ENCODE data around the gene DDX47.

Gene DDX47
- 32.2 to 39.0 reads per million in 2 donors for total RNA-seq

DNA sequence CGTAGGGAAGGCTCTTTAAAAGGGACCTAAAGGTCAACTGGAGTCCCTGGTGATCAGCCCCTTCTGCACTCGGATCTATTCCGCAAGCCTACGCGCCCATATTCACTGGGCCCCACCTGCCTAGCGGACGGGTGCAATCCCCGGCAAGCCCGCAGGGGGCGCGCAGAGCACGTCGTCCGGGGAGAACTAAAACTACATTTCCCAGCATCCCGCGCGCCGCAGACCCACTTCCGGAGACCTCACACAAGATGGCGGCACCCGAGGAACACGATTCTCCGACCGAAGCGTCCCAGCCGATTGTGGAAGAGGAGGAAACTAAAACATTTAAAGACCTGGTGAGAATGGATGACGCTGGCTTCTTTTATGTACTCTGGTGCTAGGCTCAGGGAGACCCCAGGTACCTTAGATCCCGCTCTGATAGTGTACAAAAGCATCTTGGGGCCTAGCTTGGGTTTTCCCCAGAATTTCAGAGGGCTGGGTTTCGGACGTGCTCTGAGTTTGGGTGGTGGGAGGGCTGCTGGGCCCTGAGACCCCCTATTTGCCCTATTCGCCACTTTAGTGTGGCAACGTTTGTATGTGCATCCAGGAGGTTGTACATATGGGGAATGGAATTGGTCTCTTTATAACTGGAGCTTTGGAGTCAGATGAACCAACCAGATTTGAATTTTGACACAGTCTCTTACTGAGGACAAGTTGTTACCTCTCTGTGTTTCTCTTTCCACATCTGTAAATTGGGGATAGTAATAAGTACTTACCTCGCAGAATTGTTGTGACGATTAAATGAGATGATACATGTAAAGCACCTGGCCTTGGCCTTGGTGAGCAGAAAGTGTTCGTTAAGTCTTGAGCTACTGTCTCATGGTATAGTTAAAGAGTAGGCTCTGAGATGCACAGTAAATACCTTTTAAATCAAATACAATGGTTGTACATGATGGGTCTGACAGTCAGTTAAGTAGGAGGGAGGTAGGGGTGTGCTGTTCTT, at the start of gene DDX47:
Gene DDX47 (plus strand): TSS at position 227 of the 982 bp plus-strand sequence. CDS start 22 bp downstream, at position 249.
- peak; percentile 90 to 98 (median 94) for DNase-seq

DNA sequence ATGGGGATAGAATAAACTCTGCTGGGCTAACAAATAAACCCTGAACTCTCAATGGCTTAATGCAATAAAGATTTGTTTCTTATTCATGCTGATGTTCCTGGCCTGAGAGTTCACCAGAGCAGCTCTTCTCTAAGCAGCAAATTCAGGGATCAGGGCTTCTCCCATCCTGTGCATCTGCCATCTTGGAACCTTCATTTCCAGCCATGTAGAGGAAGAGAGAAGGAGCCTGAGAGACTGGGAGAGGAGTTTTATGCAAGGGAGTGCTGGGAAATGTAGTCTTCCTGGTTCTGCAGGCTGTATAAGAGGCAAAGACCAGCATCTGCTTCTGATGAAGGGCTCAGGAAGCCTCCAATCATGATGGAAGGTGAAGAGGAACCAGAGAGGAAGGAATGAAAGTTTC, 48.3 kb upstream of the DDX47 start:
- no peak for DNase-seq

DNA sequence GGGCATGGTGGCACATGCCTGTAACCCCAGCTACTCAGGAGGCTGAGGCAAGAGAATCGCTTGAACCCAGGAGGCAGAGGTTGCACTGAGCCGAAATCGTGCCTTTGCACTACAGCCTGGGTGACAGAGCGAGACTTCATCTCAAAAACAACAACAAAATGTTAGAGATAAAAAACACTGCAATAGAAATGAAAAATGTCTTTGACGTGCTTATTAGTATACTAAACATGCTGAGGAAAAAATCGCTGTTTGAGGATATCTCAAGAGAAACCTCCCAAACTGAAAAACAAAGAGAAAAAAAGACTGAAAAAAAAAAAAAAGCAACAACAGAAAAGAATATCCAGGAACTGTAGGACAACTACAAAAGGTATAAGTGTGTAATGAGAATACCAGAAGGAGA, 42.9 kb upstream of the DDX47 start:
- no peak for DNase-seq

DNA sequence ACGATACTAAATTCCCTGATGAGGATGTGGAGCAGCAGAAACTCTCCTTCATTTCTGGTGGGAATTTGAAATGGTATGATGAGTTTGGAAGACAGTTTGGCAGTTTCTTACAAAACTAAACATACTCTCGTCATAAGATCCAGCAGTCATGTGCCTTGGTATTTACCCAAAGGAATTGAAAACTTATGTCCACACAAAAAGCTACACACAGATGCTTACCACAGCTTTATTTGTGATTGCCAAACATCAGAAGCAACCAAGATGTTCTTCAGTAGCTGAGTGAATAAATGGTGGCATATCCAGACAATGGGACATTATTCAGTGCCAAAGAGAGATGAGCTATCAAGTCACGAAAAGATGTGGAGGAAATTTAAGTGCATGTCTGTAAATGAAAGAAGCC, 38.4 kb upstream of the DDX47 start:
- DNase-seq = no peak

DNA sequence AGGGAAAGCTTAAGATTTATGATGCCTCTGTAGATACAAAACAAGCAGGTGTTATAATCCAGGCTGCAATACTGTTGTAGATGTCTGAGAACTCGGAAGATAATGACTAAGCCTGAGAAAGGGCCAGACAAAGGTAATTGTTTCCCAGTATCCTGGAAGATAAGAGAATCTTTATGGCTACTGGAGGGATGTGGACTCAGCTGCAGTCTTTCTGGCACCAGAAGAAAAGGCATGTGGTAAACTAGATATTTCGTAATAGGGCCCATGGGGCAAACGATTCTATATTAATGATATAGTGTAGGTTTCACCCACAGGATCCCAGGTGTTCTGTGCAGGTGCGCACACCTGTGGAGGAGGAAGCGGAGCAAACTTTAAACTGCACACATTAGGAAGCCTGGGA, 36.9 kb upstream of the DDX47 start:
- no peak for DNase-seq

DNA sequence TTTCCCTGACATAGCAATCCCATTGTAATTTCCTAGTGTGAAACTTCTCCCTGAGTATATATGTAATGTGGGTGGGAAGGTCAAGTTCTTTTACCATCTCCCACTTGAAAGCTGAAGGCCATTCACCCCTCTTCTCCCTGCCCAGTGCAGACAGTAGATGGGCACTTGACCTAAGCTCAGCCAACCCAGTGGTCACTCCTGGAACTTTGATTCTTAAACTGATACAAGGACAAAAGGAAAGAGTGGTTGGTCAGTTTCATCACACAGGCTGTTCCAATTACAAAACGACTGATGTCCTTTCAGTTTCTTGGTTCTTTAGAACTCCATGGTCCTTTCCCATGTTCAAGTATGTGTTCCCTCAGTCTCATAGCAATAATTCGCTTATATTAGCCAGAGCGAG, 36.1 kb upstream of the DDX47 start:
- DNase-seq = no peak

DNA sequence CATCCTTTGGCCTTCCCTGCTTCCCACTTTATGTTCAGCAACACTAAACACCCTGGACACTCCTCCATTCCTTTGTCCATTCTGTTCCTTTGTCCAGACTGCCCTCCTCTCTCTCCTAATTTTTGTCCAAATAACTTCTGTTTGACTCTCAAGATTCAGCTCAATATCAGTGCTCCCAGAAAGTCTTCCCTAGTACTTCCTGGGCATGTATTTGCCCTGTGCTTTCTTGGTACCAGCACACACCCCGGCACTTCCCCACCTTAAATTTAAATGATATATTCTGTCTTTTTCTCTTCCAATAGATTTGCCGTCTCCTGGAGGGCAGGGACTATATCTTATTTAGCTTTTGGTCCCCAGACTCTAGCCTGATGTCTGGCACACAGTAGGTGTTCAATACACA, 34.1 kb upstream of the DDX47 start:
- DNase-seq = no peak

DNA sequence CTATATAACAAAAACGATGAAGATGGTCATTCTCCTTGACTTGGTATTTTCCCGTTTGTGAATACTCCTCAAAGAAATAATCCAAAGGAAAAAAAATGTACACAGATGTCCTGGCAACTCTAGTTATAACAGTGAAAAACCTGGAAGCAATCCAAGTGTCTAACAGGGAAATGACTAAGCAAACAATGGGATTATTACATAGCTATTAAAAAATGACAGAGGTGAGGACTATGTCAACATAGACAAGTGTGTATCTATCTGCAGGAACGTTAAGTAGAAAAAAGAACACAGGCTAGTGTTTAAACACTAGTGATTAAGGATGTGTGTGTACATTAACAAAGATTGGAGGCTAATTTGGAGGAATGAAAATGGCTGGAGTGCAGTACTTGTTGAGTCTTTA, 33.6 kb upstream of the DDX47 start:
- DNase-seq = no peak

DNA sequence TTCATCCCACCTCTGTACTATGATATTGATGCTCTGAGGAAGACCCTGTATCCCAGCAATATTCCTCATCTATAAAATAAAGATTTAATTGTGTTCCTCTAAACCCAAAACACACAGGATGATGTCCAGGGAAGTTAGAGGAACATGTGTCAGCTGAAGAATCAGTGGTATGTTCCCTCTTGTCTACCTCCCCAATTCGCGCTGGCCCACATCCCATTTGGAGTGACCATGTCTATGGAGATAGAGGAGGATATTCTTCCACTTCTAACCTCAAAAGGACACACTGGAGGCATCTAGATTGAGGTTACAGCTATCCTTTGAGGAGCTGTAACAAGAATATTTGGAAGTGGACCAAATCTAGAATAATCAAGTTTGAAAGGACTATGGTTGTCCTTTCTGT, 29.0 kb upstream of the DDX47 start:
- DNase-seq = no peak

DNA sequence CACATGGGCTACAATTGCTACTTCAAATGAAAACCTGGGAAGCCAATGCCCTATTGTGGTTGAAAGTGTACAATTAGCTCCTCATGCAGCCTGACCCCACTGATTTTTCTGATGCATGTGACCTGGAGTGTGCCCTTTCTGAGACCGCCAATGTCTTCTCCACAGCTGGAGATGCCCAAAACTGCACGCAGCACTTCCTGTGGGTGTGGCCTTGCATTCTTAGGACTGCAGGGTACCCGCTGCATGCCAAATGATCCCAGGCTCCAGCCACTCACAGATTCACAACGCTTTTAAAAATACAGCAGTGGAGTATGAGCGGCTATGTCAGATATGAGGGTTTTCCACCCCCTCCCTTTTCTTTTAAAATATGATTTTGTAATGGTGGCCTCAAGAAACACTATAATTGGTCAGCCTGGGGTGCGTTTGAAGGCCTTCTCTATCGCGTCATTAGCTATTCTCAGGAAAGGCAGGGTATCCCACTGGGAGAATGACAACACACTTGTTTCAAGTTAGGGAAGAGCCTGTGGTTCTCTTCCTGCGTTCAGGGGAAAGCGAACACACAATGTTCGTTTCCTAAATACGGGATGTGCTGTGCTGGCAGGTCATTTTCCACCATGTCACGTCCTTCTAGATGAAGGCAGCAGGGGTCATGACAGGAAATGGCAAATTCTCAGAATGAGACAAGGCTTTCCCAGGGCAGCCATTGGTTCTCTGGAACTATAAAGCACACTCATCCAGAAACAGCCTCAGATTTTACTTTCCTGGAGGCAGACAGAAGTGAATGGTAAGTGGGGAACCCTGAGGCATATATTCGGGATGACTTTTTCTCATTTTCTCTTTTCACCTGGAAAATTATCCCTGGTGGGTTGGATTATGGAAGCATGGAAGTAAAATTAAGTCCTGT, 28.0 kb upstream of the DDX47 start, which contains the start of gene APOLD1:
Gene APOLD1 (plus strand): TSS at position 749 of the 904 bp plus-strand sequence. CDS start 33 bp downstream, at position 782.
- DNase-seq = no peak

DNA sequence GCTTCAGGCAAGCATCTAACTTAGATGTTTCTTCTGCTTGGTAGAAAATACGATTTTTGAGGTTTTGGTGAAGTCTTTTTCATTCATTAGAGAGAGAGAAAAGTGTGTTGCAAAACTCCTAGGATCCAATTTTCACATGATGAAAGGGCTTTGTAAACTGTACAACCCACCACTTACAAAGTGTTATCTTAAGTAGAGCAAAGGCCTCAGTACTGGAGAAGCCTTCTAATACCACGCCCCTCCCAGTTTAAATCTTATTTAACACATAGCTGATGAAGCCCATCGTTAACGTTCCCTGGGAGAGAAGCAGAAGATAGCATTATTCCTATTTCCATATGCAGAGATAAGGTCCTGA, 26.8 kb upstream of the DDX47 start:
- DNase-seq = no peak

DNA sequence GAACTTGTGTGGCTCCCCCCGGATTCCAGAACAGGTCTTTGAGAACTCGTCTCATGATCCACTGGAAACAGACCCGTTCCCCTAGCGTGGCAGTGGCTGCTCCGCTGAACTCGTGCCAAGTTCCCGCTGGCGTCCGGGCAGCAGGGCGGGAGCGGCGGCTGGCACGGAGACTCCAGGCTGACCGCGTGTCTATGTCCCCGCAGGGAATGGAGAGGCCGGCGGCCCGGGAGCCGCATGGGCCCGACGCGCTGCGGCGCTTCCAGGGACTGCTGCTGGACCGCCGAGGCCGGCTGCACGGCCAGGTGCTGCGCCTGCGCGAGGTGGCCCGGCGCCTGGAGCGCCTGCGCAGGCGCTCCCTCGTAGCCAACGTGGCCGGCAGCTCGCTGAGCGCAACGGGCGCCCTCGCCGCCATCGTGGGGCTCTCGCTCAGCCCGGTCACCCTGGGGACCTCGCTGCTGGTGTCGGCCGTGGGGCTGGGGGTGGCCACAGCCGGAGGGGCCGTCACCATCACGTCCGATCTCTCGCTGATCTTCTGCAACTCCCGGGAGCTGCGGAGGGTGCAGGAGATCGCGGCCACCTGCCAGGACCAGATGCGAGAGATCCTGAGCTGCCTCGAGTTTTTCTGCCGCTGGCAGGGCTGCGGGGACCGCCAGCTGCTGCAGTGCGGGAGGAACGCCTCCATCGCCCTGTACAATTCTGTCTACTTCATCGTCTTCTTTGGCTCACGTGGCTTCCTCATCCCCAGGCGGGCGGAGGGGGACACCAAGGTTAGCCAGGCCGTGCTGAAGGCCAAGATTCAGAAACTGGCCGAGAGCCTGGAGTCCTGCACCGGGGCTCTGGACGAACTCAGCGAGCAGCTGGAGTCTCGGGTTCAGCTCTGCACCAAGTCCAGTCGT, 26.2 kb upstream of the DDX47 start:
- peak; percentile 58 to 81 (median 63) for DNase-seq

DNA sequence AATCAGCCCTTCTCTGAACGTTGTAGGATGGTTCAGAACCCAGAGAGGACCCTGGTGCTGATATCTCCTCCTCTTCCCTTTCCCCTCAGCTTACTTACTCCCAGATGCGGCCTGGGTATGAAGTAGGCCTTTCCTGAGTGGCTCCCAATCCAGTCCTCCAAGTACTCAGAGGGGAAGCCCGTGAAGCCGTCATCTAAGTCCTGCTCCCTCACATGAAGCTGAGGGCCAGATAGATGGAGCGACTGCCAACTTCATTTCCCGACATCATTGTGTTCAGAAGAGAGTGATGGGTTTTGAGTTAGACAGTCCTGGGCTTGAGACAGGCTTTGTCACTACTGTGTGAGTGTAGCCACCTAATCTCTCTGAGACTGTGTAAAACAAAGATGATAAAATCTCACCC, 25.0 kb upstream of the DDX47 start:
- peak in 1 of 5 experiments; percentile 29 for DNase-seq

DNA sequence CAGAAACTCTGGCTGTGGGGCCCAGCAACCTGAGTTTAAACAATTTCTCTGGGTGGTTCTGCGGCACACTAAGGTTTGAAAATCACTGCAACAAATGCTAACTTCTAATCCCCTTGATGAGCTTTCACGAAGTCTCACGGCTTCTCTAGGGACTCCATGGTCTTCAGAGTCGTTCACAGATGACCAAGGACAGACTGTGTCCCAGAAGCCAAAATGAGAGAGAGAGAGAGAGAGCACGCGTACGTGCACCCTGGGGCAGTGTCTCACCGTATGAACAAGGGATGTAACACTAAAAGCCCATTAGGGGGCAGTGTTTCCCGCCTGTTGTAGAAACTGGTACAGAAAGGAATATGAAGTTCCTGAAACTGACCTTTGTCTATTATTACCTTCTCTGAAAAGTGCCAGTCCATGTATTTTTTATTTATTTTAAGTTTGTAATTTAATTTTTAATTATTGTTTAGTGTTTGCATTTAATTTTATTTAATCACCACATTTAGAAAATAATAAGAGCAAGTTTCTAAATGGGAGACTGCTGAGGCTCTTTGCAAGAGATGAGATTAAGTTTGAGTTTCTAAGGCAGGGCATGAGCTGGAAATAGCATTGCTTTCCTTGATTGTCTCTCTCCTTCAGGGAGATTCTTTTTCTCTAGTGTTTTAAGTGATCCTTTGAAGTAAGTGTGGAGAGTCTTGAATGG, 24.3 kb upstream of the DDX47 start:
- DNase-seq = peak in 4 of 5 experiments; percentile 21 to 77 (median 44)

DNA sequence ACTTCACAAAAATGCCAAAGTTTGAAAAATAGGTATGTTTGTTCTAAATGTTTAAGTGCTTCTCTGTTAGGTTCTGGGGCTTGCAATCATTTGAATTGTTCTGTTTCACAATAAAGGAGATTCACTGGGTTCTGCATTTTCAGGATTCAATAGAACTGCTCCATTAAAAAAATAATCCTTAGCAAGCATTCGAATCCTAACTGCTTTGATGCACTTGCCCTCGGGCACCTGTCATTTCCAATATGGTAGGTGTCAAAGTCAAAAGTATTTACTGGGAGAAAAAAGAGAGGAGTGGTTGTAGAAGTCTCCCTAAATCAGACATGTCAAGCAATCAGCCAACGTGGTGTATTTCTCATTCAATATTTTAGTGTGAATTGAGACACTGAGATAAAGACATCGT, 22.2 kb upstream of the DDX47 start:
- DNase-seq = no peak

DNA sequence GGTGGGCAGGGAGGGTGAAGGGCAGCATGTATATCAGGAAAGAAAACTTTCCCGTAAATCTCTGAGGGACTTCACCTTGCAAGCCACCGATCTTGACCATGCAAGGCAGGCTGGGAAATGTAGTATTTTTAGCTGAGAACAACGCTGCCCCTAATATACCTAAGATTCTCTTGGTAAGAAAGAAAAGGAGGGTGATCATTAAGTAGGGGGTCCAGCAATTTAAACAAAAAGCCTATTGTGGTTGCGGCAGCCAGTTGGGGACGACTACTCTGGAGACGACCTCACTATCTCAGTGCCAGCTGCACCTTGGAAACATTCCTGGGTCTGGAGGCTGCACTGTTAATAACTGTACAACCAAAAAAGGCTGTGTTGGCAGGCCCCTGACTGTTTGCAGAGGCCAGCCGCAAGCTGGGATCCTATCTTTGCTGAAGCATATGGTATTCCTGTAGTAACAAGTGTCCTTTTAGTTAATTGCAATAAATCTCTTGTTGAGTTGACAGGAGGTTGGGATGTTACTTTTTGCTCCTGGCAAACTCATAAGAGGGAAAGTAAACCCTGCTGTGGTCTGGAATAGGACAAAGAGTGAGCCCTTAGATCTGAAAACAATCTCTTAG, 21.3 kb upstream of the DDX47 start:
- DNase-seq = no peak

DNA sequence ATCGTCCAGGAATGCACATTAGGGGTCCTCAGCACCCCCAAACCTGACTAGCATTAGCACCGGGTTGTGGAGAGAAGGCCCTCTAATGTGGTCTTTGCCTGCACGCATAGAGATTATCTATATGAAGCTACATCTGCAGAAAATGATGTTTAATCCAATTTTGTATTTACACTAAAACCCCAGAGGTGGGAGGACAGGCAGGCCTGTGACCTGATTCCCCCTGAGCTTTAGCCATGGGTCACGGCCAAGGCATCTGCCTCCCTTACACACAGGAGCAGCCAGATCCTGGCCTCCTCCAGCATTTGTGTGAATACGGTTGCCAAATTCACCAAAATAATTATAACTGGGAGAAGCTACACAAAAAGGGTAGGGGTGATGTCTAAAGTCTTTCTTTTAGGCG, 20.7 kb upstream of the DDX47 start:
- DNase-seq = no peak

DNA sequence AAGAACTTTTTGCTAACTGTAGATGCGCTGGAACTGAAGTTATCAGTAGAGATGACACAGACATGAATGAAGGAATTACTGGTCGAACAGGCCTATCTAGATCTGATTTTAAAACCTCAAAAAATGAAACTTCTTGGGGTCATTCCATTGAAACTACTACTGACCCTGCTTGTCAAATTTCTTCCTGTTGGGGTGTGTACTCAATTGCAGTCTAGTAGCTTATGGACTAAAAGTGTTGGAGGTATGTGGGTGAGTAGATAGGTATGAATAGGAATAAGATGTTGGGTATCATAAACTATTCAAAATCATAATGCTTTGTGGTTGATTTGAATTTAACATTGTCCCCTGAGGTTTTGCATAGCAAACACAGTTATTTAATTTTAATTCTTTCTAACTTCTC, 18.5 kb upstream of the DDX47 start:
- DNase-seq = no peak

DNA sequence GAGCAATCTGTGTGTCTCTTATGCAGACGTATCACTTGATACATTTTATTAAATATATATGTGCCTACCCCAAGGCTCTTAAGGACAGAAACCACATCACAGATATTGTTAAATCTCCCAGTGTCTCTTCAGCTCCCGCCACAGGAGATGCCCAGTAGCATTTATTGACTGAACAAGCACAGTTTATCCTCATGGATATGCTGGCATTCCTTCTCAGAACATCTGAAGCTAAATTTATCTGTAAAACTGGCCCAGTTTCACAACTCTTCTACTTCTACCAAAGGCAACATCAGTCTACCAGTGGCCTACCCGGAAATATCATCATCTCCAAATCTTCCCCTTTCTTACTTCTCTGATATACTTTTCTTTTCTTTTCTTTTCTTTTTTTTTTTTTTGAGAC, 17.0 kb upstream of the DDX47 start:
- DNase-seq = no peak

DNA sequence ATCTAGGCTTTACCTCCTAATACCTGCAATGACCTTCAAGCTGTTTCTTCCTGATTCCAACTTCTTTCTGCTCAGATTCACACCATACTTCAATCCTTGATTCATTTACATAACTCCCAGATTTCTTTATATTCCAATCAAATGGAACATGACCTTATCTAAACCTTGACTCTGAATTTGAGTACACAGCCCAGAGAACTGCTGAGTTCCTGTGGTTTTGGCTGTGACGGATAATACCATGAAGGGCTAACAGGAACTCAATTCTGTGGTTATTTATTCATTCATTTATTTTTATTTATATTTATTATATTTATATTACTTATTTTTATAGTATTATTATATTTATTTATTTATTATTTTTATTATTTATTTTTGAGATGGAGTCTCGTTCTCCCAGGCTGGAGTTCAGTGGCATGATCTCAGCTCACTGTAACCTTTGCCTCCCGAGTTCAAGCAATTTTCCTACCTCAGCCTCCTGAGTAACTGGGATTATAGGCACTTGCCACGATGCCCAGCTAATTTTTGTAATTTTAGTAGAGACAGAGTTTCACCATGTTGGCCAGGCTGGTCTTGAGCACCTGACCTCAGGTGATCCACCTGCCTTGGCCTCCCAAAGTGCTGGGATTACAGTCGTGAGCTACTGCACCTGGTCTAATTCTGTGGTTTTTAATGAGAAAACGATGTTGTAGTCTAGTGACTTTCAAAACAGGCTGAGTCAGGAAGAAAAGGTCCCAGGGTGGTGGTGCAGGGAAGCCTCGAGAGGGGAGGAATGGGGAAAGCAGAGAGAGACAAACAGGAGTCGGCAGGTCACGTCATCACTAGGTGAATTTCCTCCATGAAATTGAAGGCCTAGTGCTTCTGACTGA, 16.0 kb upstream of the DDX47 start:
- no peak for DNase-seq
